HUES48 (cell line): ENCODE measurements around the gene FANK1.

Source experiments
- H3K27ac ChIP-seq: one replicate; pipeline ENCODE4 v1.7.0; 2013; ENCODE audit warnings: low read depth, low read length, inconsistent platforms
- H3K27me3 ChIP-seq: 2 replicates; pipeline ENCODE4 v1.6.1; 2013; ENCODE audit warnings: mild to moderate bottlenecking, low read length; ENCODE audit not compliant: control insufficient read depth, insufficient read depth
- H3K36me3 ChIP-seq: 2 replicates; pipeline ENCODE4 v1.6.1; 2013; ENCODE audit warnings: low read length; ENCODE audit not compliant: control insufficient read depth, insufficient read depth
- H3K4me1 ChIP-seq: 2 replicates; pipeline ENCODE4 v1.6.1; 2013; ENCODE audit warnings: mild to moderate bottlenecking, low read length; ENCODE audit not compliant: control insufficient read depth, insufficient read depth
- H3K4me3 ChIP-seq: 2 replicates; pipeline ENCODE4 v1.5.1; 2013; ENCODE audit warnings: mild to moderate bottlenecking, low read depth, low read length
- H3K9ac ChIP-seq: 2 replicates; pipeline ENCODE4 v1.6.1; 2013; ENCODE audit warnings: mild to moderate bottlenecking, low read depth, low read length, moderate library complexity
- H3K9me3 ChIP-seq: 2 replicates; pipeline ENCODE4 v1.6.1; 2013; ENCODE audit warnings: low read length; ENCODE audit not compliant: control insufficient read depth, insufficient read depth

The FANK1 gene

GRCh38 chr10:126049759-126050700 is 153.7 kb downstream of the FANK1 start:
- Histone ChIP-seq H3K4me1 (peaks cover 3% of the 10 kb centered on the region; the same call in 1 of the 2 replicates), H3K9ac (no peak overlapping the region), H3K4me3 (no peak overlapping the region), H3K27me3 (no peaks in the 10 kb centered on the region), H3K36me3 (no peaks in the 10 kb centered on the region), H3K9me3 (no peaks in the 10 kb centered on the region), H3K27ac (no peak overlapping the region)

DNA sequence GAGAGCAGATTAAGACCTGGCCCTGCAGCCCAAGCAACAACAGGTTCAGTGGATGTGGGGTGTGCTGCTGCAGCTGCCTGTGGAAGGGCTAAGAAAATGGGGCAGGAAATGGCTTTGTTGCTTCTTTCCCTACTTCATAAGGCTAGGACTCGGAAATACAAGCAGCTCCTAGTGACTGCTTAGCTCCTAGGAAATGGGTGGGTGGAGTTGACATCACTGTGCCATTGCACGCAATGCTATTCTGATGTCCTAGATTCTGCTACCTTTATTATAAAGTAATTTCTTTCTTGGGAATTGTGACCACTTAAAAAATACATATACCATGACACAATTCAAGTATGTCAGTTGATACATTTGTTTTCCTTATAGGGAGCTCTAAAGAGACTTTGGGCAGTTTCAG is 155.8 kb downstream of the FANK1 start:
- Histone ChIP-seq H3K9me3 (no peaks in the 10 kb centered on the region), H3K27ac (no peak overlapping the region), H3K27me3 (no peaks in the 10 kb centered on the region), H3K9ac (no peak overlapping the region), H3K36me3 (no peaks in the 10 kb centered on the region), H3K4me1 (no peaks in the 10 kb centered on the region), H3K4me3 (no peak overlapping the region)

DNA sequence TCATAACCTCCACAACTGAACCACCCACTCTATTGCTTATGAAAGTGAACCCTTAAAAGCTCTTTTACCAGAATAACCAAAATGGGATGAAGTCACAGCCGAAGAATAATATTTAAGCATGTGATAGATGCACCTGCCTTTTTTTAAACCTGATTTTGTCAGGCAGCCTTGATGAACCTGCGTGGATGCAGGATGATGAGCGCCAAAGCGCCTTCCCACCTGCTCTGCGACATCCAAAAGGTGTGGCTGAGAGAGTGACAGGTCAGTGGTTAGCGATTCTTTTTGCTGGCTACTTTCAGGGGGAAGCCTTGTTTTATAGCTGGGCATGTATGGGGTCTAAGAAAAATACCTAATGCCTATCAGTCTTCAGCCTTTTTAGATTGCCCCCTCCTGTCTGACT is 157.8 kb downstream of the FANK1 start:
- no peaks in the 10 kb centered on the region; the same call in 1 of the 2 replicates for H3K4me1 ChIP-seq
- no peak overlapping the region for H3K27ac ChIP-seq
- no peaks in the 10 kb centered on the region for H3K27me3 ChIP-seq
- H3K9ac ChIP-seq = no peak overlapping the region
- no peaks in the 10 kb centered on the region for H3K9me3 ChIP-seq
- no peaks in the 10 kb centered on the region for H3K36me3 ChIP-seq
- no peak overlapping the region for H3K4me3 ChIP-seq

DNA sequence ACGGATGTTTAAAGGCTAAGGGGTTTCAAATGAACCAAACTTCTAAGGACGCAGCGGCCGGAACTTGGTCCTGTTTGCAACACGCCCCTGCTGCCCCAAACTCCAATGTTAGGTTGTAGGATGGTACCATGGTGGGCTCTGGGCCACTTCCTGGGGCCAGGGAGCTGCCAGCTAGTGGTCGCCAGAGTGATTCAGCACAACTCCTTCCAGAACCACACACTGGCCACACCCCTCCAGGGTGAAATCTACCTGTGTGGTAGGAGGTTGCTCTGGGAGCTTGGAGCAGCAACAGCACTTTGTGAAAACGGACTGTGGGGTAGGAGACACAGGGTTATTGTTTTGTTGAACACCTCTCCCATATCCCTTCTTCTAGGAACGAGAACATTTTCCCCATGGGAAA is 161.1 kb downstream of the FANK1 start:
- H3K36me3 ChIP-seq = no peaks in the 10 kb centered on the region
- H3K9ac ChIP-seq = no peak overlapping the region
- H3K4me3 ChIP-seq = no peak overlapping the region
- no peaks in the 10 kb centered on the region for H3K9me3 ChIP-seq
- no peaks in the 10 kb centered on the region; the same call in 1 of the 2 replicates for H3K4me1 ChIP-seq
- H3K27ac ChIP-seq = no peak overlapping the region
- H3K27me3 ChIP-seq = no peaks in the 10 kb centered on the region

DNA sequence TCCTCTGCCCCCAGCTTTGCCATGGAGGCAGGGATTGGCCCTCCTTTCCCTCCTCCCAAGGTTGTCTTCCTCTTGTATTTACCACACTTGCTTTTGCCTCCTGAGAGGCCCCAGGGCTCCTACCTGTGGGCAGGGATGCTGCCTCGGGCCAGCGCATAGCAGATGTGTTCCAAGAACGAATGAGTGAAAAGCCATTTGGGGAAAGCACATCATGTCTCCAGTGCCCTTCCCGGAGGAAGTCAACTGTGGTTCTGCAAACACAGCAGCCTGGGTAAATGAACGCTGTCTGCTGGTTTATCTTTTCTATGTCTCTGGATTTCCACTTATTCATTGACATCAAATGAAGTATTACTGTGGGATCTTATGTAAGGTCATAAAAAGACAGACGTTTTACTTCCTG is 161.7 kb downstream of the FANK1 start:
- H3K4me1 ChIP-seq = no peaks in the 10 kb centered on the region; the same call in 1 of the 2 replicates
- H3K9me3 ChIP-seq = no peaks in the 10 kb centered on the region
- H3K36me3 ChIP-seq = no peaks in the 10 kb centered on the region
- no peak overlapping the region for H3K27ac ChIP-seq
- H3K27me3 ChIP-seq = no peaks in the 10 kb centered on the region
- H3K4me3 ChIP-seq = no peak overlapping the region
- no peak overlapping the region for H3K9ac ChIP-seq

- Histone ChIP-seq H3K9me3 (no peaks in the 10 kb centered on the region), H3K9ac (no peak overlapping the region), H3K27ac (no peak overlapping the region)
Measured at GRCh38 chr10:126058507-126058906, 162.1 kb downstream of the FANK1 start.

More at GRCh38 chr10:126058507-126058906, 162.1 kb downstream of the FANK1 start:
- H3K36me3 ChIP-seq = no peaks in the 10 kb centered on the region
- no peaks in the 10 kb centered on the region; the same call in 1 of the 2 replicates for H3K4me1 ChIP-seq
- H3K4me3 ChIP-seq = no peak overlapping the region
- no peaks in the 10 kb centered on the region for H3K27me3 ChIP-seq
